Measurements from ENCODE around the gene RNASEH2A. TPM values are rescaled to one million over a fixed set of nuclear protein-coding genes. Genes with fewer than 3 reads are reported as not detected.

The RNASEH2A gene
- total RNA-seq (1 to 10 TPM in 8 of 9 donors, under 1 TPM in 1; 0.63 to 7.6 (median 4.0) TPM), polyA plus RNA-seq (1 to 10 TPM; 1.3 to 8.6 TPM)
- long read RNA-seq, donor 1, partial matches to known transcripts: 0 of 3 reads
- long read RNA-seq, donor 1, other reads (novel, unspliced or antisense): 0 of 3 reads
- long read RNA-seq, donor 2, transcript RNASEH2A-201 (8 exons, 2,753 nt): major isoform, 17 of 18 reads
- long read RNA-seq, donor 2, partial matches to known transcripts: 0 of 18 reads
- long read RNA-seq, donor 2, other reads (novel, unspliced or antisense): 1 of 18 reads
- long read RNA-seq, donor 3, partial matches to known transcripts: 0 of 4 reads
- long read RNA-seq, donor 3, other reads (novel, unspliced or antisense): 0 of 4 reads

- Histone ChIP-seq H3K27ac (peak within 1 kb of the TSS in 10 of 12 donors; percentile 3 to 72 (median 62)), H3K36me3 (peaks cover 0 to 12% (median 4%) of the 10 kb centered on the region in 9 donors), H3K9me3 (no peaks in the 10 kb centered on the region), H3K27me3 (peaks cover 0 to 2% (median 0%) of the 10 kb centered on the region in 9 donors), H3K4me3 (peak within 1 kb of the TSS; percentile 18 to 85 (median 66)), H3K4me1 (peaks cover 6 to 26% (median 17%) of the 10 kb centered on the region in 12 donors)
- ATAC-seq (peak; percentile 87 to 95 (median 91)), DNase-seq (peak; percentile 90 to 96 (median 92))
- 4 to 7% (median 4%) methylated on average over 43 to 66 of the region's 66 CpGs for WGBS, 4 donors
- intact Hi-C loops (cut with DNase I): loop anchor here in 1 of 10 donors (5.0 kb wide), 1 partner anchor 36 kb away; no protein-coding TSS in a partner anchor
- peak in 1 of 2 donors; percentile 48 for TF ChIP-seq POLR2A (IDR thresholded peaks at IDR 0.05)
- TF ChIP-seq CTCF (IDR thresholded peaks at IDR 0.05): peak in 3 of 12 donors; percentile 11 to 18 (median 14)
These were observed at the start of gene RNASEH2A for GRCh38 chr19:12806242-12807081. RNASEH2A (plus strand) TSS chr19:12806584; CDS start chr19:12806674, 90 bp downstream.

- Histone ChIP-seq H3K4me3 (peak overlapping the region in 9 of 12 donors; percentile 16 to 53 (median 40)), H3K4me1 (peaks cover 0 to 24% (median 15%) of the 10 kb centered on the region in 12 donors), H3K27me3 (peaks cover 0 to 4% (median 0%) of the 10 kb centered on the region in 9 donors), H3K9me3 (no peaks in the 10 kb centered on the region), H3K36me3 (peaks cover 0 to 9% (median 0%) of the 10 kb centered on the region in 9 donors), H3K27ac (peak overlapping the region in 9 of 12 donors; percentile 3 to 72 (median 48))
- 6 to 13% (median 10%) methylated on average over 25 to 60 of the region's 60 CpGs for WGBS, 4 donors
- intact Hi-C loops (cut with DNase I): loop anchor here in 3 of 10 donors (2.0 to 5.0 kb wide), 3 partner anchors 40 to 90 kb away; no protein-coding TSS in a partner anchor
- TF ChIP-seq CTCF (IDR thresholded peaks at IDR 0.05) (peak; percentile 78 to 98 (median 92)), POLR2A (IDR thresholded peaks at IDR 0.05) (no peak)
- ATAC-seq: peak; percentile 33 to 83 (median 76)
- DNase-seq: peak; percentile 66 to 85 (median 76)
These were observed 48.7 kb upstream of the RNASEH2A start for GRCh38 chr19:12757544-12758274.

- Histone ChIP-seq H3K27ac (no peak overlapping the region), H3K9me3 (no peaks in the 10 kb centered on the region), H3K4me3 (no peak overlapping the region), H3K27me3 (no peaks in the 10 kb centered on the region), H3K36me3 (peaks cover 0 to 24% (median 12%) of the 10 kb centered on the region in 9 donors), H3K4me1 (peaks cover 0 to 34% (median 15%) of the 10 kb centered on the region in 12 donors)
- intact Hi-C loops (cut with DNase I): loop anchor here in 8 of 10 donors (1.0 to 5.0 kb wide), 6 partner anchors 38 to 88 kb away; no protein-coding TSS in a partner anchor
- WGBS, 4 donors: 85 to 89% (median 88%) methylated on average over 6 of the region's 6 CpGs
- TF ChIP-seq CTCF (IDR thresholded peaks at IDR 0.05) (no peak), POLR2A (IDR thresholded peaks at IDR 0.05) (no peak)
- ATAC-seq: no peak
- no peak for DNase-seq
These were observed 46.7 kb upstream of the RNASEH2A start for GRCh38 chr19:12759686-12760085.

Data from heart left ventricle (tissue), 16 donors.